Neutrophil (primary cell): ENCODE data around the gene ZNF423.
A peak's percentile ranks its signal among the peaks of the same experiment; 100 is the strongest.

Experiments
- H3K27ac ChIP-seq: fragments of 200-600 bp; sonication (generic); 2 replicates; pipeline ENCODE4 v1.5.1; 2016; ENCODE audit warnings: mild to moderate bottlenecking, moderate library complexity
- H3K27me3 ChIP-seq: fragments of 200-600 bp; sonication (generic); 2 replicates; pipeline ENCODE4 v1.6.0; 2016; ENCODE audit warnings: mild to moderate bottlenecking
- H3K36me3 ChIP-seq: fragments of 200-600 bp; sonication (generic); 2 replicates; pipeline ENCODE4 v1.5.1; 2017
- H3K4me1 ChIP-seq, 2 experiments: fragments of 200-600 bp in 1 of 2; sonication (generic) in 1 of 2; 1 replicate in 1 of 2; 2 replicates in 1 of 2; pipeline versions ENCODE4 v1.5.1 to v1.6.1; 2013 to 2016; ENCODE audit warnings: low read depth in 1 of 2, low read length in 1 of 2, mild to moderate bottlenecking in 1 of 2, moderate library complexity in 1 of 2; ENCODE audit not compliant: control insufficient read depth in 1 of 2, insufficient read depth in 1 of 2
- H3K4me3 ChIP-seq, 2 experiments: fragments of 200-600 bp in 1 of 2; sonication (generic) in 1 of 2; 1 replicate in 1 of 2; 2 replicates in 1 of 2; pipeline ENCODE4 v1.5.1; 2013 to 2016; ENCODE audit warnings: low read depth in 1 of 2, low read length in 1 of 2, mild to moderate bottlenecking in 1 of 2, moderate library complexity in 1 of 2
- H3K9me3 ChIP-seq: fragments of 200-600 bp; sonication (generic); 2 replicates; pipeline ENCODE4 v1.5.1; 2016
- TF ChIP-seq, protein P1 (sequence below): fragments of 200-600 bp; sonication (generic); IDR thresholded peaks from 2 replicates; pipeline ENCODE4 v1.5.1; 2016; ENCODE audit warnings: antibody characterized with exemption

ZNF423 gene

DNA sequence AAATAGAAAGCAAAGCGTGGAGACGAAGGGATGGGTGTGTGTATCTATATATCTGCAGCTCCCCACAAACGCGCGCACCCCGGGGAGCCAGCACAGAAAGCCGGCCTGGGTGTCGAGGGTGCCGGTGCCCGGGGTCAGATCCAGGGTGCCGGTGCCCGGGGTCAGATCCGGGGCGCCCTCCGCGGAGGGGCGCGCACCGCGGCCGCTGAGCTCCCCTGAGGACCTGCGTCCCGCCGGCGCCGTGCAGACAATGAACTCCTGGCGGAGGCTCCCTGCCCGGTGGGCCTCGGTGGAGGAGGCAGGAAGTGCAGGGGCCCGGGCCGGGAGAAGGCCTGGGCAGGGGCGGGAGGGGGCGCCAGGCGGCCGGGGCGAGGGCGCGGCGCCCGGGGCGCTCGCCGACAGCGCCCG lies 1.1 kb downstream of the ZNF423 start:
- TF ChIP-seq, protein P1, sequence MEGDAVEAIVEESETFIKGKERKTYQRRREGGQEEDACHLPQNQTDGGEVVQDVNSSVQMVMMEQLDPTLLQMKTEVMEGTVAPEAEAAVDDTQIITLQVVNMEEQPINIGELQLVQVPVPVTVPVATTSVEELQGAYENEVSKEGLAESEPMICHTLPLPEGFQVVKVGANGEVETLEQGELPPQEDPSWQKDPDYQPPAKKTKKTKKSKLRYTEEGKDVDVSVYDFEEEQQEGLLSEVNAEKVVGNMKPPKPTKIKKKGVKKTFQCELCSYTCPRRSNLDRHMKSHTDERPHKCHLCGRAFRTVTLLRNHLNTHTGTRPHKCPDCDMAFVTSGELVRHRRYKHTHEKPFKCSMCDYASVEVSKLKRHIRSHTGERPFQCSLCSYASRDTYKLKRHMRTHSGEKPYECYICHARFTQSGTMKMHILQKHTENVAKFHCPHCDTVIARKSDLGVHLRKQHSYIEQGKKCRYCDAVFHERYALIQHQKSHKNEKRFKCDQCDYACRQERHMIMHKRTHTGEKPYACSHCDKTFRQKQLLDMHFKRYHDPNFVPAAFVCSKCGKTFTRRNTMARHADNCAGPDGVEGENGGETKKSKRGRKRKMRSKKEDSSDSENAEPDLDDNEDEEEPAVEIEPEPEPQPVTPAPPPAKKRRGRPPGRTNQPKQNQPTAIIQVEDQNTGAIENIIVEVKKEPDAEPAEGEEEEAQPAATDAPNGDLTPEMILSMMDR = no peak
- Histone ChIP-seq H3K27ac (no peak overlapping the region), H3K4me1 (peaks cover 11 to 42% of the 10 kb centered on the region in 2 experiments), H3K4me3 (peak overlapping the region; percentile 39 to 69), H3K36me3 (no peaks in the 10 kb centered on the region), H3K9me3 (no peaks in the 10 kb centered on the region), H3K27me3 (peaks cover 100% of the 10 kb centered on the region)

DNA sequence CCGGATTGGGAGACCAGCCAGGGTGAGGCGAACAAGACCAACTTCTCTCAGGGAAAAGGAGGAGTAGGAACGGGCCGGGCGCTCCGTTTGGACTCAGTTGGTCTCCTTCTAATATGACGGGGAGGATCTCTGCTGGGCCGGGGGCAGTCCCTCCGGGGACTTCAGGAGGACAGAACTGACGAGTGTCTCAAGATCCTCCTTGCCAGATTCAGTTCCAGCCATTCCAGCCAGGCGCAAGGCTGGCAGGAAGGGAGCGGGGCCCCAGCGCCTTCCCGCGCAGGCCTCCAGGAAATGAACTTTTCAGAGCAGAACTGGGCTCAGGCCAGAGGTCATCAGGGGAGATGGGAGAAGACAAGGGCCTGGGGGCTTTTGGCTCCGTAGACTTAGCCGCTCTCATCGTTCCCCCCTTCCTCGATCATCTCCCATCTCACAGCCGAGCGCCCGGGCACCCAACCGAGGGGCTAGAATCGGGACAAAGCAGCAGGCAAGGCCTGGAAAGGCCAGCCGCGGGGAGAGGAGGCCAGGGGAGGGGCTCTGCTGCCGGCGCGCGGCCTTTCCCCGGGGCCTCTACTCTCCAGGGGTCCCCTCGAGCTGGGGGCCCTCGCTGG lies 1.6 kb downstream of the ZNF423 start:
- Histone ChIP-seq H3K4me3 (peak overlapping the region in 1 of 2 experiments; percentile 69), H3K4me1 (peaks cover 11 to 42% of the 10 kb centered on the region in 2 experiments), H3K27me3 (peaks cover 100% of the 10 kb centered on the region), H3K9me3 (no peaks in the 10 kb centered on the region), H3K27ac (no peak overlapping the region), H3K36me3 (no peaks in the 10 kb centered on the region)
- TF ChIP-seq, protein P1 = no peak

DNA sequence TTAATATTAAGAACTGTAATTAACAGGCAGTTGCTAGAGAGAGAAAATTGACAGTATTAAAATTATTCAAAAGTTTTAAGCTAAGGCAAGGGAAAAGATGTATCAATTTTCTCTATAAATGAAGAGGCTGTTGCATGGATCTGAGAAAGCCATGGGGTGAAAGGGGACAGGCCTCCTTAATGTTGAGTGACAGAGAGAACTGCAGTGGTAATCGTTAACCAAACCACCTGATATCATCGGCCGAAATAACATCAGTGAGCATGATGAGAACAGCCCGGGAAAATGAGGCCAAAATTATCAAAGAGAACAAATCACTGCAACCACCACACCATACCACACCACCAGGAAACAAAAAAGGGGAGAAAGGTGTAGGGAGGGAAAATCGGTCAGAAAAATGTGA lies 3.6 kb downstream of the ZNF423 start:
- no peaks in the 10 kb centered on the region for H3K9me3 ChIP-seq
- H3K4me3 ChIP-seq = no peak overlapping the region
- peaks cover 4 to 24% of the 10 kb centered on the region in 2 experiments for H3K4me1 ChIP-seq

DNA sequence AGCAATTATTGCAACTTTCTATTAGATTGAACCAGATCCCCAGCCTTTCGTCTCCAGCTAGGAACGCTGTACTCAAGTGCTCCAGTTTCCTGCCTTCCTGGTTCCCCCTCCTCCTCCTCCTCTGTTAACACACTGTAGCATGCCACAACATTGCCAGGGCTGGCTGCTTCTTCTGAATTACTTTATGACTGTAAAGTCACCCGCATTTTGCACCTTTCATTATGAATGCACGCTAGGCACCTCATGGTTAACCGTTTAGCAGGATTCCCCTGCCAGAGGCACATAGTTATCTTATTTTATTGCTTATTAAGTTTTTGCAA lies 4.5 kb downstream of the ZNF423 start:
- Histone ChIP-seq H3K4me3 (no peak overlapping the region), H3K9me3 (no peaks in the 10 kb centered on the region), H3K27ac (no peak overlapping the region), H3K36me3 (no peaks in the 10 kb centered on the region), H3K4me1 (peaks cover 3 to 19% of the 10 kb centered on the region in 2 experiments), H3K27me3 (peaks cover 92% of the 10 kb centered on the region)
- TF ChIP-seq, protein P1 = no peak

More for the DNA sequence above, 3.6 kb downstream of the ZNF423 start:
- Histone ChIP-seq H3K36me3 (no peaks in the 10 kb centered on the region), H3K27me3 (peaks cover 94% of the 10 kb centered on the region), H3K27ac (no peak overlapping the region)
- TF ChIP-seq, protein P1 = no peak

DNA sequence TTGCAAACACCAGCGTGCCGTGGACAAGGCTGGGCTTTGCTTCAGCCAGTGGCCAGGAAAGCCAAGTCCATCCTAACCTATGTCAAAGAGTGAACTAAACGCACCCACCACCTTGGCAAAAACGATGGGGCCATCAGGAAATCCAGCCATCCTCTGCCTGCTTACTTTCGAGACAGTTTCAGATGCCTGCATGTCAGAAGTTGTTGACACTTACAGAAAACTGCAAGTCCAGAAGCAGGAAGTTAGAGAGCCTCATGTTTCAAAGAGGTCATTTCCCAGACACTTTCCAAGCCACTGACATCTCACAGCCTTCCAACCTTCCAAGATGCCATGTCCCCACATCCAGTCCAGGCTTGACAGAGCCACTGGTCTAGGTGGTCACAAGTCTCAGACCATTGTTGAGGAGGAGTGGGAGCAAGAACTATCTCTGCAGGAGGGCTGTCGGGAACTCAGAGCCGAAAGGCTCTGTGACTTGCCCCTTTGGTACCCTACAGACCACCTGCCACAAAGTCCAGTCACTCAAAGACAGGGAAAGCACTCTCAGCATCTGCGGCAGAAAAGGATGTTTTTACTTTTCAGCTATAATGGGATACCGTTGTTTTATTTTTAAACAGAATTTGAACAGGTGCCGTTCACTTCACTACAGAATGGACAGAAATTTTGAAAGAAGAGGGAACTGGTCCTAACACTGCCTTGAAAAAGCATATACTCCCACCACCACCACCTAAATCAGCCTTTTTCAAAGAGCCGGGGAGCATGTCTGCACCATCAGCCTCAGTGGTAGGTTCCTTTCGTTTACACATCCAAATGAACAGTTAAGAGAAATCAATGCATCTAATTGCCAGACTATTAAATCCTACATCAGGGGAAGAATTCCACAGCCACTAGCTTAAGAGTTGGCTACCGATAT lies 5.1 kb downstream of the ZNF423 start:
- TF ChIP-seq, protein P1 = no peak
- Histone ChIP-seq H3K9me3 (no peaks in the 10 kb centered on the region), H3K4me1 (peaks cover 0 to 14% of the 10 kb centered on the region in 2 experiments), H3K27me3 (peaks cover 86% of the 10 kb centered on the region), H3K27ac (no peak overlapping the region), H3K4me3 (no peak overlapping the region), H3K36me3 (no peaks in the 10 kb centered on the region)
